Activated naive CD4-positive, alpha-beta T cell treated with anti-CD3 and anti-CD28 coated beads, Interleukin-2, amount 50 U/mL, for 24 hours (primary cell): ENCODE results near the gene TPT1.
"Not testable (repeated sequence)": the region's sequence is repeated elsewhere in the genome, so short reads cannot be mapped to it uniquely, and the experiment has no call there.

Source experiments
- H3K27ac Mint-ChIP-seq: one replicate; pipeline ENCODE4 v1.8.0; 2021; ENCODE audit warnings: mild to moderate bottlenecking, mixed read lengths
- H3K27me3 Mint-ChIP-seq: one replicate; pipeline ENCODE4 v1.8.0; 2021; ENCODE audit warnings: mixed read lengths
- H3K36me3 Mint-ChIP-seq: one replicate; pipeline ENCODE4 v1.8.0; 2021; ENCODE audit warnings: mixed read lengths
- H3K4me1 Mint-ChIP-seq: one replicate; pipeline ENCODE4 v1.8.0; 2021; ENCODE audit warnings: mixed read lengths
- H3K4me3 Mint-ChIP-seq: one replicate; pipeline ENCODE4 v1.8.0; 2021; ENCODE audit warnings: mild to moderate bottlenecking, mixed read lengths
- H3K9me3 Mint-ChIP-seq: one replicate; pipeline ENCODE4 v1.8.0; 2021; ENCODE audit warnings: mixed read lengths

The TPT1 gene

GRCh38 chr13:45341034-45341798 lies at the start of gene TPT1:
Gene TPT1, minus strand, starts transcription at chr13:45341183. Its CDS starts 114 bp downstream, at chr13:45341069.
- H3K4me1 Mint-ChIP-seq: peaks cover 49% of the 10 kb centered on the region

GRCh38 chr13:45390348-45390747 lies 49.4 kb upstream of the TPT1 start:
- not testable (repeated sequence) for H3K27ac Mint-ChIP-seq, H3K9me3 Mint-ChIP-seq, H3K36me3 Mint-ChIP-seq, H3K27me3 Mint-ChIP-seq, H3K4me3 Mint-ChIP-seq
- peaks cover 16% of the 10 kb centered on the region for H3K4me1 Mint-ChIP-seq

More at GRCh38 chr13:45341034-45341798, at the start of gene TPT1:
- H3K36me3 Mint-ChIP-seq: peaks cover 36% of the 10 kb centered on the region
- H3K9me3 Mint-ChIP-seq: no peaks in the 10 kb centered on the region
- H3K27me3 Mint-ChIP-seq: no peaks in the 10 kb centered on the region
- peak within 1 kb of the TSS; percentile 99 for H3K27ac Mint-ChIP-seq
- H3K4me3 Mint-ChIP-seq: peak within 1 kb of the TSS; percentile 97

- Mint-ChIP-seq H3K36me3 (peaks cover 16% of the 10 kb centered on the region), H3K27me3 (no peaks in the 10 kb centered on the region), H3K4me1 (no peaks in the 10 kb centered on the region), H3K4me3 (no peak overlapping the region), H3K9me3 (no peaks in the 10 kb centered on the region), H3K27ac (no peak overlapping the region)
Measured at GRCh38 chr13:45388664-45389063, 47.7 kb upstream of the TPT1 start.

- H3K4me1 Mint-ChIP-seq, H3K27ac Mint-ChIP-seq, H3K27me3 Mint-ChIP-seq, H3K4me3 Mint-ChIP-seq, H3K9me3 Mint-ChIP-seq: not testable (repeated sequence)
- peaks cover 16% of the 10 kb centered on the region for H3K36me3 Mint-ChIP-seq
Measured at GRCh38 chr13:45386892-45387575, 46.1 kb upstream of the TPT1 start.

GRCh38 chr13:45385907-45386553 lies 45.0 kb upstream of the TPT1 start:
- Mint-ChIP-seq H3K27me3 (no peaks in the 10 kb centered on the region), H3K27ac (no peak overlapping the region), H3K4me1 (no peaks in the 10 kb centered on the region), H3K9me3 (no peaks in the 10 kb centered on the region), H3K4me3 (no peak overlapping the region), H3K36me3 (peaks cover 16% of the 10 kb centered on the region)

- Mint-ChIP-seq H3K36me3 (peaks cover 16% of the 10 kb centered on the region), H3K4me3 (no peak overlapping the region), H3K27me3 (no peaks in the 10 kb centered on the region), H3K4me1 (no peaks in the 10 kb centered on the region), H3K27ac (no peak overlapping the region), H3K9me3 (no peaks in the 10 kb centered on the region)
Measured at GRCh38 chr13:45385320-45385719, 44.3 kb upstream of the TPT1 start.

- Mint-ChIP-seq H3K4me1 (no peaks in the 10 kb centered on the region), H3K27me3 (no peaks in the 10 kb centered on the region), H3K4me3 (no peak overlapping the region), H3K27ac (no peak overlapping the region), H3K9me3 (no peaks in the 10 kb centered on the region), H3K36me3 (peaks cover 16% of the 10 kb centered on the region)
Measured at GRCh38 chr13:45384474-45385174, 43.6 kb upstream of the TPT1 start.

GRCh38 chr13:45382739-45383138 lies 41.8 kb upstream of the TPT1 start:
- H3K4me1 Mint-ChIP-seq, H3K9me3 Mint-ChIP-seq, H3K27ac Mint-ChIP-seq, H3K27me3 Mint-ChIP-seq, H3K4me3 Mint-ChIP-seq: not testable (repeated sequence)
- H3K36me3 Mint-ChIP-seq: peaks cover 16% of the 10 kb centered on the region

GRCh38 chr13:45381196-45381595 lies 40.2 kb upstream of the TPT1 start:
- H3K27me3 Mint-ChIP-seq: no peaks in the 10 kb centered on the region
- no peak overlapping the region for H3K27ac Mint-ChIP-seq
- no peak overlapping the region for H3K4me3 Mint-ChIP-seq
- no peaks in the 10 kb centered on the region for H3K9me3 Mint-ChIP-seq
- H3K4me1 Mint-ChIP-seq: no peaks in the 10 kb centered on the region
- peaks cover 11% of the 10 kb centered on the region for H3K36me3 Mint-ChIP-seq

GRCh38 chr13:45380708-45381107 lies 39.7 kb upstream of the TPT1 start:
- H3K4me1 Mint-ChIP-seq, H3K9me3 Mint-ChIP-seq: not testable (repeated sequence)

GRCh38 chr13:45379516-45379915 lies 38.5 kb upstream of the TPT1 start:
- H3K4me3 Mint-ChIP-seq, H3K27me3 Mint-ChIP-seq, H3K4me1 Mint-ChIP-seq, H3K9me3 Mint-ChIP-seq, H3K27ac Mint-ChIP-seq, H3K36me3 Mint-ChIP-seq: not testable (repeated sequence)

More at GRCh38 chr13:45380708-45381107, 39.7 kb upstream of the TPT1 start:
- not testable (repeated sequence) for H3K27me3 Mint-ChIP-seq, H3K4me3 Mint-ChIP-seq, H3K27ac Mint-ChIP-seq
- H3K36me3 Mint-ChIP-seq: peaks cover 11% of the 10 kb centered on the region

- H3K27ac Mint-ChIP-seq, H3K4me1 Mint-ChIP-seq, H3K4me3 Mint-ChIP-seq, H3K9me3 Mint-ChIP-seq, H3K27me3 Mint-ChIP-seq, H3K36me3 Mint-ChIP-seq: not testable (repeated sequence)
Measured at GRCh38 chr13:45378786-45379185, 37.8 kb upstream of the TPT1 start.

GRCh38 chr13:45377314-45377713 lies 36.3 kb upstream of the TPT1 start:
- H3K36me3 Mint-ChIP-seq, H3K9me3 Mint-ChIP-seq, H3K4me1 Mint-ChIP-seq, H3K4me3 Mint-ChIP-seq, H3K27me3 Mint-ChIP-seq, H3K27ac Mint-ChIP-seq: not testable (repeated sequence)

GRCh38 chr13:45376651-45377050 lies 35.7 kb upstream of the TPT1 start:
- H3K9me3 Mint-ChIP-seq, H3K4me1 Mint-ChIP-seq, H3K36me3 Mint-ChIP-seq, H3K27ac Mint-ChIP-seq, H3K4me3 Mint-ChIP-seq, H3K27me3 Mint-ChIP-seq: not testable (repeated sequence)

GRCh38 chr13:45374917-45375316 lies 33.9 kb upstream of the TPT1 start:
- Mint-ChIP-seq H3K36me3 (no peaks in the 10 kb centered on the region), H3K4me3 (no peak overlapping the region), H3K27me3 (no peaks in the 10 kb centered on the region), H3K9me3 (no peaks in the 10 kb centered on the region), H3K4me1 (peaks cover 20% of the 10 kb centered on the region), H3K27ac (no peak overlapping the region)

- no peak overlapping the region for H3K4me3 Mint-ChIP-seq
- H3K36me3 Mint-ChIP-seq: peaks cover 1% of the 10 kb centered on the region
- no peaks in the 10 kb centered on the region for H3K9me3 Mint-ChIP-seq
- H3K27ac Mint-ChIP-seq: peak overlapping the region; percentile 6
- no peaks in the 10 kb centered on the region for H3K27me3 Mint-ChIP-seq
- H3K4me1 Mint-ChIP-seq: peaks cover 35% of the 10 kb centered on the region
Measured at GRCh38 chr13:45373162-45373547, 32.2 kb upstream of the TPT1 start.
